ENCODE measurements around the gene KCTD10.

- TF ChIP-seq POLR2AphosphoS5 (IDR thresholded peaks at IDR 0.05) (no peak), POLR2A (IDR thresholded peaks at IDR 0.05) (no peak), EP300 (IDR thresholded peaks at IDR 0.05) (no peak)
- TF ChIP-seq, protein P1, sequence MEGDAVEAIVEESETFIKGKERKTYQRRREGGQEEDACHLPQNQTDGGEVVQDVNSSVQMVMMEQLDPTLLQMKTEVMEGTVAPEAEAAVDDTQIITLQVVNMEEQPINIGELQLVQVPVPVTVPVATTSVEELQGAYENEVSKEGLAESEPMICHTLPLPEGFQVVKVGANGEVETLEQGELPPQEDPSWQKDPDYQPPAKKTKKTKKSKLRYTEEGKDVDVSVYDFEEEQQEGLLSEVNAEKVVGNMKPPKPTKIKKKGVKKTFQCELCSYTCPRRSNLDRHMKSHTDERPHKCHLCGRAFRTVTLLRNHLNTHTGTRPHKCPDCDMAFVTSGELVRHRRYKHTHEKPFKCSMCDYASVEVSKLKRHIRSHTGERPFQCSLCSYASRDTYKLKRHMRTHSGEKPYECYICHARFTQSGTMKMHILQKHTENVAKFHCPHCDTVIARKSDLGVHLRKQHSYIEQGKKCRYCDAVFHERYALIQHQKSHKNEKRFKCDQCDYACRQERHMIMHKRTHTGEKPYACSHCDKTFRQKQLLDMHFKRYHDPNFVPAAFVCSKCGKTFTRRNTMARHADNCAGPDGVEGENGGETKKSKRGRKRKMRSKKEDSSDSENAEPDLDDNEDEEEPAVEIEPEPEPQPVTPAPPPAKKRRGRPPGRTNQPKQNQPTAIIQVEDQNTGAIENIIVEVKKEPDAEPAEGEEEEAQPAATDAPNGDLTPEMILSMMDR (IDR thresholded peaks at IDR 0.05): no peak
Observed at GRCh38 chr12:109463756-109464155, 13.3 kb downstream of the KCTD10 start.
